Thyroid gland (tissue), 4 donors: ENCODE data around the gene ANGPT4. TPM values are rescaled to one million over a fixed set of nuclear protein-coding genes. Genes with fewer than 3 reads are reported as not detected.
A peak's percentile ranks its signal among the peaks of the same experiment; 100 is the strongest.

Experiments
- DNase-seq, 2 donors: peaks; one replicate each; pipeline ENCODE4 v3.0.0-alpha.2; 2019
- H3K27ac ChIP-seq, 3 donors: fragments of 200-600 bp; sonication (generic); 1 replicate in 2 of 3; 2 replicates in 1 of 3; pipeline ENCODE4 v1.5.1; 2016 to 2019; ENCODE audit warnings: mild to moderate bottlenecking in 1 of 3, moderate library complexity in 1 of 3
- H3K27me3 ChIP-seq: fragments of 200-600 bp; sonication (generic); one replicate; pipeline ENCODE4 v1.5.1; 2019
- H3K36me3 ChIP-seq, 2 donors: fragments of 200-600 bp; sonication (generic); one replicate each; pipeline ENCODE4 v1.5.1; 2016 to 2019
- H3K4me1 ChIP-seq, 2 donors: fragments of 200-600 bp; sonication (generic); one replicate each; pipeline ENCODE4 v1.5.1; 2017 to 2019
- H3K4me3 ChIP-seq, 3 donors: fragments of 200-600 bp; sonication (generic); replicated peaks in 1 of 3; 1 replicate in 2 of 3; 2 replicates in 1 of 3; pipeline ENCODE4 v1.5.1; 2016; ENCODE audit warnings: mild to moderate bottlenecking in 1 of 3
- H3K9me3 ChIP-seq: fragments of 200-600 bp; sonication (generic); one replicate; pipeline ENCODE4 v1.5.1; 2017
- POLR2A ChIP-seq, 2 donors: fragments of 450-650 bp; IDR thresholded peaks; one replicate each; pipeline ENCODE4 v1.6.1; 2017; ENCODE audit warnings: antibody characterized with exemption in 2 of 2, mild to moderate bottlenecking in 2 of 2, moderate library complexity in 1 of 2
- WGBS, 2 donors: methylation state at CpG; one replicate each; pipeline ENCODE4 v1.1.5; 2017; 5-methylcytosine and 5-hydroxymethylcytosine counted together
- intact Hi-C: fragments of 100-400 bp; cut with DNase I; formaldehyde crosslinking; loops from one replicate; pipeline ENCODE4 v1.15.1; 2023
- total RNA-seq, 4 donors: library from RNA; depleted of rRNA; stranded (reverse); fragments of >200 nt; gene quantifications; one replicate each; pipeline ENCODE4 v1.2.3, GENCODE V29; 2016
- TF ChIP-seq, protein P1 (sequence below), 6 experiments: fragments of 200-600 bp in 3 of 6; fragments of 450-650 bp in 3 of 6; sonication (generic) in 3 of 6; IDR thresholded peaks; one replicate each; pipeline ENCODE4 v1.5.1; 2016 to 2019; ENCODE audit warnings: antibody characterized with exemption in 6 of 6, mild to moderate bottlenecking in 2 of 6, inconsistent platforms in 1 of 6, moderate library complexity in 1 of 6

ANGPT4 gene
- total RNA-seq, 4 donors from 2014 or later = 0.40 to 3.8 (median 3.2) TPM

- intact Hi-C loops = no loop called here
- H3K4me1 ChIP-seq = peaks cover 27 to 31% of the 10 kb centered on the region in 2 donors
- H3K9me3 ChIP-seq = no peaks in the 10 kb centered on the region
- no peak overlapping the region for H3K4me3 ChIP-seq
- WGBS, 2 donors = 93 to 94% methylated on average over 7 of the region's 7 CpGs
- no peaks in the 10 kb centered on the region for H3K27me3 ChIP-seq
- H3K36me3 ChIP-seq = no peaks in the 10 kb centered on the region
- DNase-seq = no peak
- H3K27ac ChIP-seq = no peak overlapping the region
- TF ChIP-seq, protein P1, sequence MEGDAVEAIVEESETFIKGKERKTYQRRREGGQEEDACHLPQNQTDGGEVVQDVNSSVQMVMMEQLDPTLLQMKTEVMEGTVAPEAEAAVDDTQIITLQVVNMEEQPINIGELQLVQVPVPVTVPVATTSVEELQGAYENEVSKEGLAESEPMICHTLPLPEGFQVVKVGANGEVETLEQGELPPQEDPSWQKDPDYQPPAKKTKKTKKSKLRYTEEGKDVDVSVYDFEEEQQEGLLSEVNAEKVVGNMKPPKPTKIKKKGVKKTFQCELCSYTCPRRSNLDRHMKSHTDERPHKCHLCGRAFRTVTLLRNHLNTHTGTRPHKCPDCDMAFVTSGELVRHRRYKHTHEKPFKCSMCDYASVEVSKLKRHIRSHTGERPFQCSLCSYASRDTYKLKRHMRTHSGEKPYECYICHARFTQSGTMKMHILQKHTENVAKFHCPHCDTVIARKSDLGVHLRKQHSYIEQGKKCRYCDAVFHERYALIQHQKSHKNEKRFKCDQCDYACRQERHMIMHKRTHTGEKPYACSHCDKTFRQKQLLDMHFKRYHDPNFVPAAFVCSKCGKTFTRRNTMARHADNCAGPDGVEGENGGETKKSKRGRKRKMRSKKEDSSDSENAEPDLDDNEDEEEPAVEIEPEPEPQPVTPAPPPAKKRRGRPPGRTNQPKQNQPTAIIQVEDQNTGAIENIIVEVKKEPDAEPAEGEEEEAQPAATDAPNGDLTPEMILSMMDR (IDR thresholded peaks at IDR 0.05) = no peak
- TF ChIP-seq POLR2A (IDR thresholded peaks at IDR 0.05) = no peak
Measured at GRCh38 chr20:840503-840857, 75.7 kb downstream of the ANGPT4 start.

DNA sequence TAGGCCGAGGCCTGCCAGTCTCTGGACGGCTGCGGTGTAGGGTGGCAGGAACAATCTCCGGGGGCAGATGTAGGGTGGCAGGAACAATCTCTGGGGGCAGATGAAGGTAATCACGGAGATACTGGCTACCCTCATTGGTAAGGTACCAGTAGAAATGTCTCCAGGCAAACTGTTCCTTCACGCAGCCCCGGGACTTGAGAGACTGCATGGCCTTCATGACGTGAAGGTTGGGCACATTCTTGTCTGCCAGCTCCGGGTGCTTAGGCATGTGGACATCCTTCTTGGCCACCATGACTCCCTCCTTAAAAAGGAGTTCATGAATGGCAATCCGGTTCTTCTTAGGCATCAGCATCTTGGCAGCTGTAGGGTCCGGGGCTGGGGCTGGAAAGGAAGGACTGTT lies 76.5 kb downstream of the ANGPT4 start:
- no peak for DNase-seq
- H3K4me3 ChIP-seq = no peak overlapping the region
- peaks cover 28% of the 10 kb centered on the region in 2 donors for H3K4me1 ChIP-seq
- 91 to 93% methylated on average over 11 of the region's 11 CpGs for WGBS, 2 donors
- H3K27me3 ChIP-seq = no peaks in the 10 kb centered on the region
- intact Hi-C loops = no loop called here
- no peaks in the 10 kb centered on the region for H3K36me3 ChIP-seq
- H3K27ac ChIP-seq = no peak overlapping the region
- TF ChIP-seq POLR2A (IDR thresholded peaks at IDR 0.05) = no peak
- TF ChIP-seq, protein P1 (IDR thresholded peaks at IDR 0.05) = no peak
- no peaks in the 10 kb centered on the region for H3K9me3 ChIP-seq

DNA sequence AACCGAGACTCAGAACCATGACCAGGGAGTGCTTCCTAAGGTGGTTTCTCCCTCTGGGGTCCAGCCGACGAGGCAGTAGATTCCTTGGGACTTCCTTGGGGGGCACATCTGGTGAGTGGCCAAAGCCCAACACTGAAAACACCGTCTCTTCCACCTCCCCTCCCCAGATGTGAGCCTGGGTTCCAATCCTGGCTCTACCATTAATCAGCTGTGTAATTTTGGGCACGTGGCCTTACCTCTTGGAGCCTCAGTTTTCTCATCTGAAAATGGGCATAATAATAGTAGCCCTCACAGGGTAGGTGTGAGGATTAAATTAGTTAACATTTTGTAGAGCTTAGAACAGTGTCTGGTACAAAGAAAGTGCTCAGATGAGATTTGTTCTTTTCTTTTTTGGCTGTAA lies 77.1 kb downstream of the ANGPT4 start:
- no peak for DNase-seq
- H3K36me3 ChIP-seq = no peaks in the 10 kb centered on the region
- no peaks in the 10 kb centered on the region for H3K9me3 ChIP-seq
- no peak overlapping the region for H3K4me3 ChIP-seq
- TF ChIP-seq POLR2A (IDR thresholded peaks at IDR 0.05) = no peak
- TF ChIP-seq, protein P1 (IDR thresholded peaks at IDR 0.05) = no peak
- no peaks in the 10 kb centered on the region for H3K27me3 ChIP-seq
- no peak overlapping the region for H3K27ac ChIP-seq
- 91 to 92% methylated on average over 5 of the region's 5 CpGs for WGBS, 2 donors
- intact Hi-C loops = no loop called here
- H3K4me1 ChIP-seq = peaks cover 30% of the 10 kb centered on the region in 2 donors

DNA sequence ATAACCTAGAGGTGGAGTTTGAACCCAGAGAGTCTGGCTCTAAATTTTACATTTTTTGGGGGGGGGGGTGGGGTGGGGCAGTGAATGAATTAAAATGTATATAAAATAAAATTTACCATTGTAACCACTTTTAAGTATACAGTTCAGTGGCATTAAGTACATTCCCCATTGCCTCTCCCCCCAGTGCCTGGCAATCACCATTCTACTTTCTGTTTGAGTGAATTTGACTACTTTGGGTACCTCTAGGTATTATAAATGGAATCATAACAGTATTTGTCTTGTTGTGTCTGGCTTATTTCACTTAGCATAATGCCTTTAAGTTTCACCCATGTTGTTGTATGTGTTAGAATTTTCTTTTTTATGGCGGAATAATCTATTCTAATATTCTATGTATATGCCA lies 79.9 kb downstream of the ANGPT4 start:
- Histone ChIP-seq H3K4me3 (no peak overlapping the region), H3K27ac (no peak overlapping the region), H3K27me3 (no peaks in the 10 kb centered on the region), H3K36me3 (no peaks in the 10 kb centered on the region), H3K4me1 (peaks cover 14 to 16% of the 10 kb centered on the region in 2 donors), H3K9me3 (no peaks in the 10 kb centered on the region)
- TF ChIP-seq, protein P1 (IDR thresholded peaks at IDR 0.05) = no peak
- WGBS, 2 donors = 93 to 100% methylated on average over 1 of the region's 1 CpG
- intact Hi-C loops = no loop called here
- DNase-seq = no peak

DNA sequence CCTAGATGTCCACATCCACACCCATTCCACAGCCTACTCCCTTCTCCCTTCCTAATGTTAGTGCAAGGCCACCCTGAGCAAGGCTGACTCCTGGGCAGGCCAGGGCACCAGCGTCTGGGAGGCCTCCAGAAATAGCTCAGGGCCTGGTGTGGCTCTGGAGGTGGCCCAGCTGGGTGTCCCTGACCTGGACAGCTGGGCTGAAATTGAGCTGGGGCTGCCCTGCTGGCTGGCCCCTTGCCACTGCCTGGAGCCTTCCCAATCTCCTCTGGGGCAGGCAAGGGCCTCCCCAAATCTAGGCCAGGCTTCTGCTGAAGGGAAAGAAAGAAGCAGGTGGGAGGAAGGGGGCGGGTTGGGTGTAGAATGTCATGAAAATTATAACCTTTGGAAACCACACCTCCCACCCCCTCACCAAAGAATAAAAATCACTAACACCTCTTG lies 80.5 kb downstream of the ANGPT4 start:
- intact Hi-C loops = no loop called here
- TF ChIP-seq, protein P1 (IDR thresholded peaks at IDR 0.05) = no peak
- no peak for TF ChIP-seq POLR2A (IDR thresholded peaks at IDR 0.05)
- no peaks in the 10 kb centered on the region for H3K36me3 ChIP-seq

More for the DNA sequence above, 80.5 kb downstream of the ANGPT4 start:
- H3K9me3 ChIP-seq = no peaks in the 10 kb centered on the region
- H3K4me1 ChIP-seq = peaks cover 14 to 15% of the 10 kb centered on the region in 2 donors
- peak overlapping the region in 1 of 3 donors; percentile 22 for H3K27ac ChIP-seq
- no peak overlapping the region for H3K4me3 ChIP-seq
- peak; percentile 47 to 56 for DNase-seq
- 55 to 57% methylated on average over 2 of the region's 2 CpGs for WGBS, 2 donors
- H3K27me3 ChIP-seq = no peaks in the 10 kb centered on the region
